ENCODE data around the gene GNAS. TPM values are rescaled to one million over a fixed set of nuclear protein-coding genes. Genes with fewer than 3 reads are reported as not detected.
A peak's percentile ranks its signal among the peaks of the same experiment; 100 is the strongest.

Gene GNAS
- polyA plus RNA-seq, 3 donors from 2014 or later: 70.1 to 127 (median 107) TPM

DNA sequence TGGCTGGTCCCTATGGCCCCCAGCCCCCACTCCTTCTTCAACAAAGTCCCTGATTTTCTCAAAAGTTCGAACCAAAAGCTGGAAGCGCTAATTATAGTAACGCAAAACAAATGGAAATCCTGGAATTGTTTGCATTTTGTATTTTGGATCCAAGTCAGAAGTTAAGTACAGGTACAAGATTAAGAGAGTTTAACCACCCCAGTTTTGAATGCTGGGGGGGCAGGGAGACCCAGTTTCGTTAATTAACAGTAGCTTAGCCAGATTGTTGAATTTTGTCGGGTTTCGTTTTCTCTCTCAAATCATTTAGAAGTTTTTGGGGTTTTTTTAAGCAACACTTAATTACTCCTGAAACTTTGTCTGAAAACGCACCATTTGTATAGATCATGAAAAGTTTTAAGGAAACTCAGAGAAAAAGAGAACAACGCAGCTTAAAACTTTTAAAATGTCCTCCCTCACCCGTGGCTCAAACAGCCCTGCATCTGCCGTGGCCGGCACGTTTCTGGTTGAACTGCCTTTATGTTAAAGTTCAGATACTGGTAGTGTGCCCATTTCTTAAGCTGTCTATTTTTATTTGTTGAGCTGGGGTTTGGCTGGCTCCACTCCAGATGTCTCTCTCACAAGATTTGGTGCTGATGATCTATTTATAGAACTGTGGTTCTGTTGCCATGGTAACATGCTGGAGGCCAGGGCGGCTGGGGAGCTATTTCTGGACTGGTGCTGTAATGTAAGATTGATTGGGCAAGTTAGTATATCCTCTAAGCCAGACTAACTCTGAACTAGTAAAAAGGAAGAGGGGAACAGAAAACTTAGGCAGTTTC lies 55.0 kb downstream of the GNAS start:
- peaks cover 36 to 67% (median 52%) of the 10 kb centered on the region in 3 donors for H3K36me3 Mint-ChIP-seq
- DNase-seq: peak; percentile 73 to 83 (median 78)
- H3K9me3 Mint-ChIP-seq: no peaks in the 10 kb centered on the region
- H3K4me1 Mint-ChIP-seq: peaks cover 56 to 69% of the 10 kb centered on the region in 2 donors
- peak overlapping the region; percentile 85 to 95 (median 91) for H3K27ac Mint-ChIP-seq
- peak overlapping the region; percentile 59 to 90 (median 84) for H3K4me3 Mint-ChIP-seq
- peaks cover 3 to 4% (median 3%) of the 10 kb centered on the region in 3 donors for H3K27me3 Mint-ChIP-seq (ENCODE audit: low read depth in 3 of 3)

DNA sequence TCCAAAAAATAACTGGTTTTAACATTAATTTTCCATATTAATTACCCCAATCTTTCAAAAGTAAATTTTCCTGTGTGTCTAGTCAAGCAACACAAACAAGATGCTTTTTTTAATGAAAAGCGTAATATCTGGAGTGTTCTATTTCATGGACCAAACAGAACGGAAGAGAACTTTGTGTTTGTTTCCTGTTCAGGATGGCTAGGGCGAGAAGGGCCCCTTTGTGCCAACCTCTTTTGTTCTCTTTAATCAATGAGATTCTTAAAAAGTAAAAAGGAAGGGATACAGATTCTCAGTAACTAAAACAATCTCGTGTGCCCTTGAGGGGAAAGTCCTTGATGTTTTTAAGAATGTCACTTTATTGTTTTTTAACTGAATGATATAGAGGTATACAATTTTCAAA lies 55.7 kb downstream of the GNAS start:
- Mint-ChIP-seq H3K9me3 (no peaks in the 10 kb centered on the region), H3K27me3 (ENCODE audit: low read depth in 3 of 3) (peaks cover 3 to 4% (median 3%) of the 10 kb centered on the region in 3 donors), H3K4me1 (peaks cover 54 to 68% of the 10 kb centered on the region in 2 donors), H3K36me3 (peaks cover 36 to 67% (median 51%) of the 10 kb centered on the region in 3 donors), H3K4me3 (peak overlapping the region; percentile 59 to 90 (median 84)), H3K27ac (peak overlapping the region; percentile 85 to 95 (median 91))
- no peak for DNase-seq

DNA sequence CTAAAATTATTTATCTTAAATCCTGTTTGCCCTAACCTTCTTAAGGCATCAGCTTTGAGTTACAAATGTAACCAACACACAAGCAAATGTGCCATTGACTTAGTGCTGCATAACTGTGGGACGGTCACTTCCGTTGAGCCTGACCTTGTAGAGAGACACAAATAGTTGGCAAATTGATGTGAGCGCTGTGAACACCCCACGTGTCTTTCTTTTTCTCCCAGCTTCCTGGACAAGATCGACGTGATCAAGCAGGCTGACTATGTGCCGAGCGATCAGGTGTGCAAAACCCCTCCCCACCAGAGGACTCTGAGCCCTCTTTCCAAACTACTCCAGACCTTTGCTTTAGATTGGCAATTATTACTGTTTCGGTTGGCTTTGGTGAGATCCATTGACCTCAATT lies 56.4 kb downstream of the GNAS start:
- Mint-ChIP-seq H3K27ac (peak overlapping the region in 1 of 6 donors; percentile 23), H3K27me3 (ENCODE audit: low read depth in 3 of 3) (peaks cover 3 to 4% (median 3%) of the 10 kb centered on the region in 3 donors), H3K4me1 (peaks cover 50 to 61% of the 10 kb centered on the region in 2 donors), H3K36me3 (peaks cover 36 to 67% (median 44%) of the 10 kb centered on the region in 3 donors), H3K9me3 (no peaks in the 10 kb centered on the region), H3K4me3 (no peak overlapping the region)
- DNase-seq: no peak

DNA sequence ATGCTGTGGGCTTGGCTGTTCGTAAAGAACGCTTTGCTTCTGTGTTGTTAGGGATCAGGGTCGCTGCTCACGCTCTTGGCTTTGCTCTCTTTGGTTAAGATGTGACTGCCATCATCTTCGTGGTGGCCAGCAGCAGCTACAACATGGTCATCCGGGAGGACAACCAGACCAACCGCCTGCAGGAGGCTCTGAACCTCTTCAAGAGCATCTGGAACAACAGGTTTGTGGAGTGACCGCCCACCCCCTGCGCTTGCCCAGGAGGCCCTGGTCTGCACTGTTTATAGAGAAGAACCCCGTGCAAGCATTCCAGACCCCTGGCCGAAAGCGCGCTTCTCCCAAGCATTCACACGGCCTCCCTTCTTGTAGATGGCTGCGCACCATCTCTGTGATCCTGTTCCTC lies 57.1 kb downstream of the GNAS start:
- DNase-seq: no peak
- no peak overlapping the region for H3K4me3 Mint-ChIP-seq
- H3K4me1 Mint-ChIP-seq: peaks cover 50 to 61% of the 10 kb centered on the region in 2 donors
- H3K27ac Mint-ChIP-seq: no peak overlapping the region
- no peaks in the 10 kb centered on the region for H3K9me3 Mint-ChIP-seq
- H3K27me3 Mint-ChIP-seq (ENCODE audit: low read depth in 3 of 3): peaks cover 3 to 4% (median 3%) of the 10 kb centered on the region in 3 donors
- H3K36me3 Mint-ChIP-seq: peaks cover 36 to 64% (median 40%) of the 10 kb centered on the region in 3 donors

DNA sequence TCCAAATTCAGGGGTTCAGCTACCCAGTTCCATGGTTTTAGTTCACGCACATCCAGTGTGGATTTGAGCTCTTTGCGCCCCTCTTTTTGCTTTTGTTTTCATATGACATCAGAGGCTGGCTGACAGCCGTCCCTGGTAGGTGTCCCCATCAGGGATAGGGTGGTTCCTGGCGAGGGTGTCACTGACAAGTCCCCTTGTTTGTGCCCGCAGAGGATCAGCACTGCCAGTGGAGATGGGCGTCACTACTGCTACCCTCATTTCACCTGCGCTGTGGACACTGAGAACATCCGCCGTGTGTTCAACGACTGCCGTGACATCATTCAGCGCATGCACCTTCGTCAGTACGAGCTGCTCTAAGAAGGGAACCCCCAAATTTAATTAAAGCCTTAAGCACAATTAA lies 58.0 kb downstream of the GNAS start:
- DNase-seq: no peak
- Mint-ChIP-seq H3K27me3 (ENCODE audit: low read depth in 3 of 3) (peaks cover 3 to 4% (median 3%) of the 10 kb centered on the region in 3 donors), H3K9me3 (no peaks in the 10 kb centered on the region), H3K36me3 (peaks cover 35 to 56% (median 36%) of the 10 kb centered on the region in 3 donors), H3K27ac (no peak overlapping the region), H3K4me3 (no peak overlapping the region), H3K4me1 (peaks cover 50 to 61% of the 10 kb centered on the region in 2 donors)

DNA sequence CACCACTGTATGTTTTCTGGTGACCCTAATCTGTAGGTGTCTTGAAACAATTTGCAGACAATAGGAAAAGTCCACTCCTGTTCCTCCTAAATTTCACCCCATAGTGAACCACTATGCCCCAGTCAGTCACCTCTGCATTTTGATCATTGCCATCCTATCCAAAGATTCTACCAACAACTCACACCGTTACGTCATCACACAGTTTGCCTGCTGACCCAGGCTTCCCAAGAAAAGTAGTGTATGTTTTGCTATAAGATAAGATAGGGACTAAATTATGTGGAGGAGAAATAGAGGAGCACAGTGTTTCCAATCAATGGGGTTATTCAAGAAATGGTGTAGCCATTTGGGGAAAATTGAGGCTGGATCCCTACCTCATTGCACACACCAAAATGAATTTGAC lies 58.8 kb downstream of the GNAS start:
- no peak for DNase-seq
- H3K4me1 Mint-ChIP-seq: peaks cover 47 to 58% of the 10 kb centered on the region in 2 donors
- no peaks in the 10 kb centered on the region for H3K9me3 Mint-ChIP-seq
- H3K27ac Mint-ChIP-seq: no peak overlapping the region
- H3K27me3 Mint-ChIP-seq (ENCODE audit: low read depth in 3 of 3): peaks cover 3 to 6% (median 4%) of the 10 kb centered on the region in 3 donors
- H3K36me3 Mint-ChIP-seq: peaks cover 28 to 49% (median 31%) of the 10 kb centered on the region in 3 donors
- no peak overlapping the region for H3K4me3 Mint-ChIP-seq

DNA sequence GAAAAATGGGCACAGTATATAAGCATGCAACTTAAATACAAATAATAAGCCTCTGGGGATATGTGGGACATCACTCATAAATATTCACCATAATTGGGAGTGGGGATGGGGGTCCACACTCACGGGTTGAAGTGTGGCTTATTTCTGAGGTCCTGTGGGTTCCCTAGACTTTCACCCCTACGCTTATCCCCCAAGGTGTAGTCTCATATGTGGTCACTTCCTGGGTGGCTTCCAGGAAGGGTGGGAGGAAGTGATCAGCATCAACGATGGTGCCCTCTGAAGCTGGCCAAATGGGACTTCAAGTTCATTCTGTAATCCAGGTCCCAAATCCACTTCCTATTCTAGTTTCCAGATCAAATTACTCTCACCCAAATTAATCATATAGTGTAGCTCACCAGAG lies 59.5 kb downstream of the GNAS start:
- Mint-ChIP-seq H3K27me3 (ENCODE audit: low read depth in 3 of 3) (peaks cover 3 to 6% (median 4%) of the 10 kb centered on the region in 3 donors), H3K27ac (no peak overlapping the region), H3K4me3 (no peak overlapping the region), H3K4me1 (peaks cover 43 to 53% of the 10 kb centered on the region in 2 donors), H3K36me3 (peaks cover 28 to 46% (median 31%) of the 10 kb centered on the region in 3 donors), H3K9me3 (no peaks in the 10 kb centered on the region)
- DNase-seq: no peak

DNA sequence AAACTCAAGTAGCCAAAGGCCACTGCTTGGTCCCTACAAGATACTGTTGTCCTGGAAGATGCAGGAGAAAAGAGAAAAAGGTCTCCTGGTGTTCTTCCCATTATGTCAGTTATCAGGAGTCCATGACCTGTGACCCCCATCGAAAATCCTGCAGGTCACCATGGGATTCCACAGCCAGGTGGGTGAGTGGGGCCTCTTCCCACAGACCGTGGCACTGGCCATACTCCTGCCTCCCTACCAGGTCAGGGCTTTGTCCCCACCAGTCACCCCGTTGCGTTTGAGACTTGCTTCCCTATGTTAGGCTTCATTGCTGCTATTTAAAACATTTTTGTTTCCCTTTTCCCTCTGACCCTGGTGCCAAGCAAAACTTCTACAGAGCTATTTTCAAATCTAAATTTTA lies 60.6 kb downstream of the GNAS start:
- H3K4me1 Mint-ChIP-seq: peaks cover 32 to 42% of the 10 kb centered on the region in 2 donors
- H3K27ac Mint-ChIP-seq: no peak overlapping the region

DNA sequence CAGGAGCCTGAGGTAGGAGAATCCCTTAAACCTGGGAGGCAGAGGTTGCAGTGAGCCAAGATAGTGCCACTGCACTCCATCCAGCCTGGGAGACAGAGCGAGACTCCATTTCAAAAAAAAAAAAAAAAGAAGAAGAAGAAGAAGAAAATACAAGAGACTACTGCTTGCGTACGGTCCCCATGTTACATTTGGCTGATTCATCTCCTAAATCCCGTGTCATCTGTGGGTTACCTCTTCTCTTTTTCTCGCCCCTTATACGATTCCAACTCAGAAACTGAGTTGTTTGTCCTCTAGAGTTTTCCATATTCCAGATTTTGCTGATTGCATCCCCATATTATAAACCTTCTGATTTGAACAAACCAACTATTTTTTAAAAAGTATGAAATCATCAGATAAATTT lies 66.1 kb downstream of the GNAS start:
- Mint-ChIP-seq H3K27me3 (ENCODE audit: low read depth in 3 of 3) (peaks cover 4 to 6% (median 5%) of the 10 kb centered on the region in 3 donors), H3K27ac (no peak overlapping the region), H3K4me3 (no peak overlapping the region), H3K4me1 (no peaks in the 10 kb centered on the region), H3K9me3 (no peaks in the 10 kb centered on the region), H3K36me3 (no peaks in the 10 kb centered on the region)
- DNase-seq: no peak

More for the DNA sequence above, 60.6 kb downstream of the GNAS start:
- peaks cover 23 to 38% (median 25%) of the 10 kb centered on the region in 3 donors for H3K36me3 Mint-ChIP-seq
- peaks cover 0 to 3% (median 0%) of the 10 kb centered on the region in 3 donors for H3K27me3 Mint-ChIP-seq (ENCODE audit: low read depth in 3 of 3)
- no peak for DNase-seq
- H3K4me3 Mint-ChIP-seq: no peak overlapping the region
- H3K9me3 Mint-ChIP-seq: no peaks in the 10 kb centered on the region

DNA sequence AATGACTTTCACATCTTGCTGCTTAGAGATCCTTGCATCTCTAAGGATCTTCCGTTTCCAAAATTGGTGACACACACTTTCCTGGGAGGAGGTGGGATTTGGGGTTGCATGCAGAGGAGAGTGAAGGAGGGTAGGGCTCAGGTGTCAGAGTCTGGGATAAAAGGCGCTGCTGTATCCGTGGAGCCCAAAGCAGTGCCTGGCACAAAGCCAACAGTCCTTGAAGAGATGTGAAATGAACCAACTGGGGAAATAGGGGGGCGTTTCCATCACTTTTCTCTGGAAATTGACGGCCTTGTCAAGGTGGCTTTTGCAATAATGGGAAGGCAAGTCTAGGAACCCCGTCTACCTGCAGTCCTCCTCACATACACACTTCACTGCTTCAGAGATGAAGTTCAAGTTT lies 69.0 kb downstream of the GNAS start:
- H3K9me3 Mint-ChIP-seq: no peaks in the 10 kb centered on the region
- H3K4me1 Mint-ChIP-seq: no peaks in the 10 kb centered on the region
- H3K27me3 Mint-ChIP-seq (ENCODE audit: low read depth in 3 of 3): peaks cover 2 to 8% (median 4%) of the 10 kb centered on the region in 3 donors
- no peak overlapping the region for H3K27ac Mint-ChIP-seq
- no peak overlapping the region for H3K4me3 Mint-ChIP-seq
- DNase-seq: no peak
- no peaks in the 10 kb centered on the region for H3K36me3 Mint-ChIP-seq

DNA sequence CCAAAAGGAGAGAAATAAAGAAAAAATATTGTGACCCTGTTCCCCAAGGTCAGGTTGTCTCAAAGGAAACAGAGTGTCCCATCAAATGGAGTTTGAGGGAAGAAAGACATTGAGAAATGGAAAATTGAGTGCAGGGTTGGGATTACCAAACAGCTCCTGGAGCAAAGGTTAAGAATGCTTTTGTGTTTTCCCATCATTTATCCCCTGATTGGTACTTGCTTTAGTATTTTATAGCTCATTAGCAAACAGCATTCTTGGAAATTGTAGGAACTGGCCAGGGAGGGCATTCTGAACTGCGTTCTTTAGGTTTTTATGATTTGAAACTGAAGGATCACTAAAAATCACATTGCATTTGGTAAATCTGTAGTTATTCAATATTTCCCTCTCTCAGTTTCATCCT lies 69.5 kb downstream of the GNAS start:
- no peak for DNase-seq
- H3K4me3 Mint-ChIP-seq: no peak overlapping the region
- H3K27me3 Mint-ChIP-seq (ENCODE audit: low read depth in 3 of 3): peaks cover 2 to 8% (median 4%) of the 10 kb centered on the region in 3 donors
- no peak overlapping the region for H3K27ac Mint-ChIP-seq
- no peaks in the 10 kb centered on the region for H3K9me3 Mint-ChIP-seq
- no peaks in the 10 kb centered on the region for H3K4me1 Mint-ChIP-seq
- no peaks in the 10 kb centered on the region for H3K36me3 Mint-ChIP-seq

DNA sequence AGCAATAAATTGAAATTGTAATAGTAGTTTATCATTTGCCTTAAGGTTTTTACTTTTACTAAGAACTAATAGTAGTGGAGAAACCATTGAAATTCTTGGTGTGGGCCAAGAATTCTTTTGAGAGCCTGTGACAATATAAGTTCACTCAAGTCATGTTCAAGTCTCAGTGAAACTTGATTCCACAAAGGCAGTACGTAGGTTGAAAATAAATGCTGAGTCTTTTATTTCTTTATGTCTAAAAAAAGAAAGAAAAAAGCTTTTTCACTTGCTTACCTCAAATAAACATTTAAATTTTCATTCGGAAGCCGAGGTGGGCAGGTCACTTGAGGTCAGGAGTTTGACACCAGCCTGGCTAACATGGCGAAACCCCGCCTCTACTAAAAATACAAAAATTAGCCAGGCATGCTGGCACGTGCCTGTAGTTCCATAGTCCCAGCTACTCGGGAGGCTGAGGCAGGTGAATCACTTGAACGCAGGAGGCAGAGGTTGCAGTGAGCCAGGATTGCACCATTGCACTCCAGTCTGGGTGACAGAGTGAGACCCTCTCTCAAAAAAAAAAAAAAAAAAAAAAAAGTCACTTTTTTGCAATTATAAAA lies 70.7 kb downstream of the GNAS start:
- H3K4me1 Mint-ChIP-seq: no peaks in the 10 kb centered on the region
- H3K27me3 Mint-ChIP-seq (ENCODE audit: low read depth in 3 of 3): peaks cover 2 to 10% (median 4%) of the 10 kb centered on the region in 3 donors
- H3K27ac Mint-ChIP-seq: no peak overlapping the region
- no peak for DNase-seq
- H3K9me3 Mint-ChIP-seq: no peaks in the 10 kb centered on the region
- no peak overlapping the region for H3K4me3 Mint-ChIP-seq
- no peaks in the 10 kb centered on the region for H3K36me3 Mint-ChIP-seq

DNA sequence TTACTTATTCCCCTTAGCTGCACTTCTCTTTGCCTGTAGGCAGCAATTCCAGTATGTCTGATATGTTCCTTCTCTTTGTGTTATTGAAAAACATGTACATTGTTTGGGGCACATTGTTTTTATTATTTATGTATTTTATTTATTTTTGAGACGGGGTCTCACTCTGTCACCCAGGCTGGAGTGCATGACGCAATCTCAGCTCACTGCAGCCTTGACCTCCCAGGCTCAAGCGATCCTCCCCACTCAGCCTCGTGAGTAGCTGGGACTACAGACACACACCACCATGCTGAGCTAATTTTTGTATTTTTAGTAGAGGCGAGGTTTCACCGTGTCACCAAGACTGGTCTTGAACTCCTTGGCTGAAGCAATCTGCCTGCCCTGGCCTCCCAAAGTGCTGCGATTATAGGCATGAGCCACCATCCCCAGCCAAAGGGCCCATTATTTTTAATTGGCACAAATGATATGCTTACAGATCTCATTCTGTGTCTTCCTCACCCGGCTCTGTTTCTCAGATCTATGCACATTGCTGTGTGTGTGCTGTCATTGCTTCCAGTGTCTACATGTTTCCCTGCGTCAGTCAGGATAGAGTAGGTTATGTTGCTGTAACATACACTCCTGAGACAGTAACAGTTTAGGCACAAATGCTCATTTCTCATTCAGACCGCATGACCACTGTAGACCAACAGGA lies 74.4 kb downstream of the GNAS start:
- no peak overlapping the region for H3K27ac Mint-ChIP-seq
- DNase-seq: no peak
- no peaks in the 10 kb centered on the region for H3K4me1 Mint-ChIP-seq
- H3K9me3 Mint-ChIP-seq: no peaks in the 10 kb centered on the region
- no peak overlapping the region for H3K4me3 Mint-ChIP-seq
- no peaks in the 10 kb centered on the region for H3K36me3 Mint-ChIP-seq
- peaks cover 0 to 16% (median 12%) of the 10 kb centered on the region in 3 donors for H3K27me3 Mint-ChIP-seq (ENCODE audit: low read depth in 3 of 3)
